ENCODE data around the gene VPS13D.

GRCh38 chr1:12433323-12434053 is 203.7 kb downstream of the VPS13D start:
- TF ChIP-seq, protein P1, sequence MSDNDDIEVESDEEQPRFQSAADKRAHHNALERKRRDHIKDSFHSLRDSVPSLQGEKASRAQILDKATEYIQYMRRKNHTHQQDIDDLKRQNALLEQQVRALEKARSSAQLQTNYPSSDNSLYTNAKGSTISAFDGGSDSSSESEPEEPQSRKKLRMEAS (CRISPR knock-in tag; IDR thresholded peaks at IDR 0.05): no peak
- TF ChIP-seq, protein P2, sequence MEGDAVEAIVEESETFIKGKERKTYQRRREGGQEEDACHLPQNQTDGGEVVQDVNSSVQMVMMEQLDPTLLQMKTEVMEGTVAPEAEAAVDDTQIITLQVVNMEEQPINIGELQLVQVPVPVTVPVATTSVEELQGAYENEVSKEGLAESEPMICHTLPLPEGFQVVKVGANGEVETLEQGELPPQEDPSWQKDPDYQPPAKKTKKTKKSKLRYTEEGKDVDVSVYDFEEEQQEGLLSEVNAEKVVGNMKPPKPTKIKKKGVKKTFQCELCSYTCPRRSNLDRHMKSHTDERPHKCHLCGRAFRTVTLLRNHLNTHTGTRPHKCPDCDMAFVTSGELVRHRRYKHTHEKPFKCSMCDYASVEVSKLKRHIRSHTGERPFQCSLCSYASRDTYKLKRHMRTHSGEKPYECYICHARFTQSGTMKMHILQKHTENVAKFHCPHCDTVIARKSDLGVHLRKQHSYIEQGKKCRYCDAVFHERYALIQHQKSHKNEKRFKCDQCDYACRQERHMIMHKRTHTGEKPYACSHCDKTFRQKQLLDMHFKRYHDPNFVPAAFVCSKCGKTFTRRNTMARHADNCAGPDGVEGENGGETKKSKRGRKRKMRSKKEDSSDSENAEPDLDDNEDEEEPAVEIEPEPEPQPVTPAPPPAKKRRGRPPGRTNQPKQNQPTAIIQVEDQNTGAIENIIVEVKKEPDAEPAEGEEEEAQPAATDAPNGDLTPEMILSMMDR (IDR thresholded peaks at IDR 0.05): no peak
- no peak for TF ChIP-seq ATF2 (CRISPR knock-in tag; IDR thresholded peaks at IDR 0.05; ENCODE audit: borderline replicate concordance, low read depth)
- no peak for TF ChIP-seq CBFB (CRISPR knock-in tag; IDR thresholded peaks at IDR 0.05; ENCODE audit: low read depth)

Data from WTC11 (cell line).